DND-41 (cell line): ENCODE data around the gene GRAMD1A.

Experiments
- ATAC-seq: fragments of 200-7000 bp; cut with Tn5 transposase; 3 replicates; pipeline ENCODE4 v1.9.1; 2021; ENCODE audit warnings: low read depth; ENCODE audit not compliant: insufficient read depth
- DNase-seq: peaks from one replicate; pipeline ENCODE4 v3.0.0-alpha.2; 2020
- H2AFZ ChIP-seq: 2 replicates; pipeline ENCODE4 v1.6.0; 2012; ENCODE audit warnings: low read depth, low read length
- H3K27ac ChIP-seq: 2 replicates; pipeline ENCODE4 v1.5.1; 2012; ENCODE audit warnings: low read length, inconsistent platforms
- H3K27me3 ChIP-seq: fragments of 200-600 bp; sonication (generic); 2 replicates; pipeline ENCODE4 v1.6.0; 2012; ENCODE audit warnings: low read length, mild to moderate bottlenecking, inconsistent platforms; ENCODE audit not compliant: insufficient read depth, poor library complexity
- H3K36me3 ChIP-seq: 2 replicates; pipeline ENCODE4 v1.5.1; 2012; ENCODE audit warnings: low read length, inconsistent platforms; ENCODE audit not compliant: insufficient read depth
- H3K4me1 ChIP-seq: 2 replicates; pipeline ENCODE4 v1.5.1; 2012; ENCODE audit warnings: mild to moderate bottlenecking, low read length; ENCODE audit not compliant: insufficient read depth
- H3K4me2 ChIP-seq: 2 replicates; pipeline ENCODE4 v1.6.0; 2012; ENCODE audit warnings: mild to moderate bottlenecking, moderate library complexity, low read length, inconsistent platforms; ENCODE audit not compliant: insufficient read depth
- H3K4me3 ChIP-seq, 2 experiments: fragments of 200-600 bp in 1 of 2; shearing (Covaris generic) in 1 of 2; 2 replicates each; pipeline ENCODE4 v1.5.1; 2012 to 2016; ENCODE audit warnings: inconsistent platforms in 2 of 2, low read length in 2 of 2, mild to moderate bottlenecking in 2 of 2, low read depth in 1 of 2, moderate library complexity in 1 of 2
- H3K79me2 ChIP-seq: 2 replicates; pipeline ENCODE4 v1.6.0; 2012; ENCODE audit warnings: low read length, inconsistent platforms; ENCODE audit not compliant: insufficient read depth
- H3K9ac ChIP-seq: 2 replicates; pipeline ENCODE4 v1.6.0; 2012; ENCODE audit warnings: low read depth, mild to moderate bottlenecking, inconsistent platforms, low read length, moderate library complexity
- H3K9me3 ChIP-seq: 2 replicates; pipeline ENCODE4 v1.5.1; 2012; ENCODE audit warnings: low read length, moderate library complexity, mild to moderate bottlenecking, inconsistent platforms; ENCODE audit not compliant: insufficient read depth, severe bottlenecking
- H4K20me1 ChIP-seq: 2 replicates; pipeline ENCODE4 v1.6.0; 2012; ENCODE audit warnings: low read length; ENCODE audit not compliant: insufficient read depth
- EZH2 ChIP-seq: IDR thresholded peaks from 3 replicates; pipeline ENCODE4 v1.6.1; 2012; ENCODE audit warnings: borderline replicate concordance, low read depth, mild to moderate bottlenecking, moderate library complexity, low read length, inconsistent platforms; ENCODE audit not compliant: severe bottlenecking
- TF ChIP-seq, protein P1 (sequence below): IDR thresholded peaks from 2 replicates; pipeline ENCODE4 v1.5.1; 2012; ENCODE audit warnings: borderline replicate concordance, low read length, moderate library complexity, mild to moderate bottlenecking; ENCODE audit not compliant: poor library complexity, severe bottlenecking; ENCODE audit errors: extremely low read depth

Gene GRAMD1A

DNA sequence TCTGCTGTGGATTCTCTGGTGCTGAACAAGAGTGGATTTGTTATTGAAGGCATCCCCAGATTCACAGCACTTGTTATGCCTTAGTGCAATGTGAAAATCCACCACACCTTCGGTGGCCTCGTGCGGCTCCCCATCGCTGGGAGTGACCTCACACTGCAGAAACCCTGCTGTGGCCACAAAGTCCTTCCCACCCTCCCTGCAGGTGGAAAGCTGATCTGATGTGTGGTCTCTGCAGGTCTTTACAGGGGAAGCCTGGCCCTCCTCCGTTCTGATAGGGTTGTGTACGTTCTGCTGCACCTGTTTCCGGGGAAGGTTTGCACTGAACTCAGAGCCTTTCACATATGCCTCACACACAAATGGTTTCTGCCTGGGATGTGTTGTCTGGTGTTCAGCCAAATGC is 41.1 kb upstream of the GRAMD1A start:
- Histone ChIP-seq H3K9me3 (peaks cover 43% of the 10 kb centered on the region), H3K4me2 (no peak overlapping the region), H3K27ac (no peak overlapping the region), H3K79me2 (peaks cover 25% of the 10 kb centered on the region), H3K4me3 (no peak overlapping the region), H3K27me3 (peaks cover 8% of the 10 kb centered on the region), H3K9ac (no peak overlapping the region), H4K20me1 (no peaks in the 10 kb centered on the region), H2AFZ (no peak overlapping the region), H3K4me1 (peaks cover 27% of the 10 kb centered on the region), H3K36me3 (peaks cover 58% of the 10 kb centered on the region)
- DNase-seq (no peak), ATAC-seq (no peak)
- TF ChIP-seq, protein P1, sequence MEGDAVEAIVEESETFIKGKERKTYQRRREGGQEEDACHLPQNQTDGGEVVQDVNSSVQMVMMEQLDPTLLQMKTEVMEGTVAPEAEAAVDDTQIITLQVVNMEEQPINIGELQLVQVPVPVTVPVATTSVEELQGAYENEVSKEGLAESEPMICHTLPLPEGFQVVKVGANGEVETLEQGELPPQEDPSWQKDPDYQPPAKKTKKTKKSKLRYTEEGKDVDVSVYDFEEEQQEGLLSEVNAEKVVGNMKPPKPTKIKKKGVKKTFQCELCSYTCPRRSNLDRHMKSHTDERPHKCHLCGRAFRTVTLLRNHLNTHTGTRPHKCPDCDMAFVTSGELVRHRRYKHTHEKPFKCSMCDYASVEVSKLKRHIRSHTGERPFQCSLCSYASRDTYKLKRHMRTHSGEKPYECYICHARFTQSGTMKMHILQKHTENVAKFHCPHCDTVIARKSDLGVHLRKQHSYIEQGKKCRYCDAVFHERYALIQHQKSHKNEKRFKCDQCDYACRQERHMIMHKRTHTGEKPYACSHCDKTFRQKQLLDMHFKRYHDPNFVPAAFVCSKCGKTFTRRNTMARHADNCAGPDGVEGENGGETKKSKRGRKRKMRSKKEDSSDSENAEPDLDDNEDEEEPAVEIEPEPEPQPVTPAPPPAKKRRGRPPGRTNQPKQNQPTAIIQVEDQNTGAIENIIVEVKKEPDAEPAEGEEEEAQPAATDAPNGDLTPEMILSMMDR, result no peak
- TF ChIP-seq EZH2, result no peak

DNA sequence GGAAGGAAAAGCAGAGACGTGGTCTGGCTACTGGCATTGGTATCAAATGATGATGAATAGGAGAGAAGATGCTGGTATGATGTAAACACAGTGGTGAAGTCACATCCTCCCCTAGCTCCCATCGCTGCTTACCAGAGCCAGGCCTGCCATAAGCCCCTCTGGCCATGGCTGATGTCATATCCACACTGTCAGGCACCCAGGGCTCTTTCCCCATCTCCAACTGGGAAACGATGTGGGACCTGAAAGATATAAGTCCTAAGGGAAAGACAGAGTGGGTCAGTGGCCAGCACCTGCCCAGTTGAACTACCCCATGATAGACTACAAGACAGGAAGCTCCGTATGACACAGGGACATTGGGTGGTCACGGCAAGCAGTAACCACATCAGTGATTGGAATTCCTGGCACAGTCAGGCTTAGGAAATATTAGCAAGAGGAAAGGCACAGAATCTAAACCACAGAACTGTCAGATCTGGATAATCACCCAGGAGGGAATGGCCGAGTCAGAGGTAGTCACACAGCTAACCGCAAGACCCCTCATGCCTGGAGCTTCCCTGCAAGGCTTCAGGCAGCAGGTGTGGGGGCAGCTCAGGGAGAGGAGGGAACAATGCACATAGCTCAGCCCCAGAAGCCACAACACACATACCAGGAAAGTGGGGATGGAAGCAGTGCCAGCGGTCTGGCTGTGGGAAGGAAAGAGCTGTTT is 39.9 kb upstream of the GRAMD1A start:
- Histone ChIP-seq H3K4me1 (peaks cover 32% of the 10 kb centered on the region), H2AFZ (no peak overlapping the region), H3K36me3 (peaks cover 58% of the 10 kb centered on the region), H3K79me2 (peaks cover 25% of the 10 kb centered on the region), H3K9me3 (peaks cover 40% of the 10 kb centered on the region), H3K27me3 (peaks cover 11% of the 10 kb centered on the region), H3K4me2 (no peak overlapping the region), H3K27ac (no peak overlapping the region), H3K9ac (no peak overlapping the region), H3K4me3 (no peak overlapping the region), H4K20me1 (no peaks in the 10 kb centered on the region)
- ATAC-seq (no peak), DNase-seq (no peak)
- no peak for TF ChIP-seq EZH2
- TF ChIP-seq, protein P1, result no peak

DNA sequence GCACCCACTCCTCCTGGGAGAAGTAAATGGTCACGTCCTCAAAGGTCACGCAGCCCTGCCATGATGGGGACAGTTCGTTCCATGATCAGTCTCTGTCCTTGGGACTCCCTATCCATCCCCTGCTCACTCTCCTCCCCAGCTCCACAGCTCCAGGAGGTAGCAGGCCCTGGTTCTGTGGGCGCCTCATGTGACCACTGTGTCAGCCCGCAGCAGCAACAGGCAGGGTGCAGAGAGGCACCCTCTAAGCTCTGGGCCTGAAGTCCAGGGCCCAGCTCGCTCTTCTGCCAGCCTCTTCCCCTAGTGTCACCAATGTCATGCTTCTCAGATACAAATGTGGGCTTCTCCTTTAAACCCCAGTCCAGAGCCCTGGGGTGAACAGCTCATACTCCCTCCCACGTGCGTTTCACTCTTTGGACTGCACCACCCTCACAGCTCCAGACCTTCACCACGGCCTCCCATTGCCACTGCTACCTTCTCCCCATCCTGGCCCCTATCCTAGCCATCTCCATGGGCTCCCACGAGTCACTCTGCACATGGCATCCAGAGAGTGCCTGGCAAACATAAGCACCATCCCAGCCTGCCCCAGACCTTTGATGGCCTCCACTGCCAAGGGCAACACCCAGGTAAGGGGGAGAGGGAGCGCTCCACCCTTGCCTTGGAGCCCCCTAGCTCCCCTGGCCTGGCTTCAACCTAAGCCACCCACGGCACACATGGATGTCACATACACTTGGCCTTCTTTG is 39.0 kb upstream of the GRAMD1A start:
- H3K36me3 ChIP-seq, result peaks cover 58% of the 10 kb centered on the region
- H3K9ac ChIP-seq, result no peak overlapping the region
- H3K4me1 ChIP-seq, result peaks cover 32% of the 10 kb centered on the region
- H3K4me3 ChIP-seq, result peak overlapping the region in 1 of 2 experiments; percentile 73; a peak in 1 of 4 replicates
- no peaks in the 10 kb centered on the region for H4K20me1 ChIP-seq
- peak overlapping the region; percentile 97; the same call in 1 of the 2 replicates for H3K4me2 ChIP-seq
- H3K9me3 ChIP-seq, result peaks cover 40% of the 10 kb centered on the region
- ATAC-seq, result no peak
- peaks cover 11% of the 10 kb centered on the region for H3K27me3 ChIP-seq
- no peak for TF ChIP-seq EZH2
- TF ChIP-seq, protein P1, result no peak
- peaks cover 25% of the 10 kb centered on the region for H3K79me2 ChIP-seq
- no peak overlapping the region for H3K27ac ChIP-seq
- no peak overlapping the region for H2AFZ ChIP-seq
- no peak for DNase-seq
